Type B pancreatic cell (in vitro differentiated cells): ENCODE data around the gene MTX2. TPM values are rescaled to one million over a fixed set of nuclear protein-coding genes. Genes with fewer than 3 reads are reported as not detected.

Source experiments
- DNase-seq: peaks from one replicate; pipeline ENCODE4 v3.0.0; 2021; ENCODE audit warnings: mixed read lengths; ENCODE audit not compliant: unreplicated experiment; ENCODE audit errors: extremely low spot score
- H3K27ac Mint-ChIP-seq: 2 replicates; pipeline ENCODE4 v1.8.0; 2021; ENCODE audit warnings: mild to moderate bottlenecking, mixed read lengths
- H3K27me3 Mint-ChIP-seq: 2 replicates; pipeline ENCODE4 v1.8.0; 2021; ENCODE audit warnings: mixed read lengths
- H3K36me3 Mint-ChIP-seq: 2 replicates; pipeline ENCODE4 v1.8.0; 2021; ENCODE audit warnings: mixed read lengths
- H3K4me1 Mint-ChIP-seq: one replicate; pipeline ENCODE4 v1.8.0; 2021; ENCODE audit warnings: mixed read lengths; ENCODE audit not compliant: unreplicated experiment
- H3K4me3 Mint-ChIP-seq: 2 replicates; pipeline ENCODE4 v1.8.0; 2021; ENCODE audit warnings: mild to moderate bottlenecking, mixed read lengths
- H3K9me3 Mint-ChIP-seq: 2 replicates; pipeline ENCODE4 v1.8.0; 2021; ENCODE audit warnings: mixed read lengths
- total RNA-seq: library from RNA; stranded (reverse); gene quantifications from 2 replicates; pipeline ENCODE4 v1.2.1, GENCODE V29; 2021; ENCODE audit warnings: low replicate concordance
- TF ChIP-seq, protein P1 (sequence below): fragments of 200-600 bp; sonication (generic); conservative IDR thresholded peaks from 2 replicates; pipeline ENCODE4 v1.5.0; 2021; ENCODE audit warnings: antibody characterized with exemption, mild to moderate bottlenecking

MTX2 gene
- total RNA-seq, 1 donor from 2014 or later: 30.2 TPM

DNA sequence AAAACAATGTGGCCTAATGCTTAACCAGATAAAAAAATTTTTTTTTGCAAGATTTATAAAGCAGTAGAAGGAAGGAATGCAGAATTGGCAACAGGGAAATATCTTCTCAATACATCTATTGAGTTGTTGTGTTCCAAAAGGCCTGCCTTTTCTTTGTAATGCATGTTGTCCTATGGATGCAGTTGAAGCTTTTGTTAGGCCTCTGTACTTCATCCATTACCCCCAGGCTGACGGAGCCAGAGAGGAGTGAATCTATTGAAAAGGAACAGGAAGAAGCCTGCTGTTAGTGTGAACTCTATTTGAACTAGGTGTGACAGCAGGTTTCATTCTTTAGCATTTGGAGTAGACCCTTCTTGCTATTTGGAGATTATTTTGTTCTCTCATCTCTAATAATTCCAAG, 56.5 kb downstream of the MTX2 start:
- Mint-ChIP-seq H3K36me3 (peaks cover 13% of the 10 kb centered on the region), H3K9me3 (no peaks in the 10 kb centered on the region), H3K4me1 (peaks cover 20% of the 10 kb centered on the region), H3K27me3 (no peaks in the 10 kb centered on the region), H3K4me3 (peak overlapping the region; percentile 20), H3K27ac (peak overlapping the region; percentile 86)
- DNase-seq: no peak
- TF ChIP-seq, protein P1, sequence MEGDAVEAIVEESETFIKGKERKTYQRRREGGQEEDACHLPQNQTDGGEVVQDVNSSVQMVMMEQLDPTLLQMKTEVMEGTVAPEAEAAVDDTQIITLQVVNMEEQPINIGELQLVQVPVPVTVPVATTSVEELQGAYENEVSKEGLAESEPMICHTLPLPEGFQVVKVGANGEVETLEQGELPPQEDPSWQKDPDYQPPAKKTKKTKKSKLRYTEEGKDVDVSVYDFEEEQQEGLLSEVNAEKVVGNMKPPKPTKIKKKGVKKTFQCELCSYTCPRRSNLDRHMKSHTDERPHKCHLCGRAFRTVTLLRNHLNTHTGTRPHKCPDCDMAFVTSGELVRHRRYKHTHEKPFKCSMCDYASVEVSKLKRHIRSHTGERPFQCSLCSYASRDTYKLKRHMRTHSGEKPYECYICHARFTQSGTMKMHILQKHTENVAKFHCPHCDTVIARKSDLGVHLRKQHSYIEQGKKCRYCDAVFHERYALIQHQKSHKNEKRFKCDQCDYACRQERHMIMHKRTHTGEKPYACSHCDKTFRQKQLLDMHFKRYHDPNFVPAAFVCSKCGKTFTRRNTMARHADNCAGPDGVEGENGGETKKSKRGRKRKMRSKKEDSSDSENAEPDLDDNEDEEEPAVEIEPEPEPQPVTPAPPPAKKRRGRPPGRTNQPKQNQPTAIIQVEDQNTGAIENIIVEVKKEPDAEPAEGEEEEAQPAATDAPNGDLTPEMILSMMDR: no peak

DNA sequence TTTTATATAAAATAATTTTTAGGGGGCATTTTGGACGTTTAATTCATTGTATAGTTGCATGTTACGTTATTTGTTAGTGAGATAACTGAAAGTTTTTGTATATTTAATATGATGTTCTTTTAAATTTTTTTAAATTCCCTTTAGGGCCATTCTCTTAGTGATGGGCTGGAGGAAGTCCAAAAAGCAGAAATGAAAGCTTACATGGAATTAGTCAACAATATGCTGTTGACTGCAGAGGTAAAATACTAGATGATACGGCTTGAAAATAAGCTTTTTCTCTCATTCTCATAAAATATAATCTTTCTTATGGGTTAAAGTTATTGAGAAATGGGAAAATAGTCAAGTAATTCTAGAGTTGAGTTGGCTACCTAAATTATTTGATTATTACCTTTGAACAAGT, 58.9 kb downstream of the MTX2 start:
- H3K36me3 Mint-ChIP-seq: peaks cover 18% of the 10 kb centered on the region
- no peak overlapping the region for H3K4me3 Mint-ChIP-seq
- peaks cover 16% of the 10 kb centered on the region for H3K4me1 Mint-ChIP-seq
- DNase-seq: no peak
- H3K27me3 Mint-ChIP-seq: no peaks in the 10 kb centered on the region
- H3K9me3 Mint-ChIP-seq: no peaks in the 10 kb centered on the region
- TF ChIP-seq, protein P1: no peak
- H3K27ac Mint-ChIP-seq: no peak overlapping the region

DNA sequence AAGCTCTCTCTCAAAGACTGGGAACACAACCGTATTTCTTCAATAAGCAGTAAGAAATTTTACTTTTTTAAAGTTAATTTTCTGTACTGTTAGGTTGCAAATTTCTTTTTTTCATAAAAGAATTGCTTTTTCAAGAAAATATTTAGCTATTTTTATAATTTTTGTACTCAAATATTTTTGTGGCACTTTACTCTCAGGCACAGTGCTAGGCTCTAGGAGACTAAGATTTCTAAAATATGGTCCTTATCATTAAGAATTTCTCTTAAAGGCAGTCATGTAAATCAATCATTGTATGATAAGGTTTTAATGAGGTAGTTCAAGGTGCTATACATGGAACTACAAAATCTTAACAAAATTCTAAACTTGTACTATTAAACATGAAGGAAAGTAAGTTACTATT, 61.4 kb downstream of the MTX2 start:
- Mint-ChIP-seq H3K4me3 (no peak overlapping the region), H3K36me3 (peaks cover 18% of the 10 kb centered on the region), H3K9me3 (no peaks in the 10 kb centered on the region), H3K27me3 (no peaks in the 10 kb centered on the region), H3K27ac (no peak overlapping the region), H3K4me1 (peaks cover 3% of the 10 kb centered on the region)
- DNase-seq: no peak
- TF ChIP-seq, protein P1: no peak

DNA sequence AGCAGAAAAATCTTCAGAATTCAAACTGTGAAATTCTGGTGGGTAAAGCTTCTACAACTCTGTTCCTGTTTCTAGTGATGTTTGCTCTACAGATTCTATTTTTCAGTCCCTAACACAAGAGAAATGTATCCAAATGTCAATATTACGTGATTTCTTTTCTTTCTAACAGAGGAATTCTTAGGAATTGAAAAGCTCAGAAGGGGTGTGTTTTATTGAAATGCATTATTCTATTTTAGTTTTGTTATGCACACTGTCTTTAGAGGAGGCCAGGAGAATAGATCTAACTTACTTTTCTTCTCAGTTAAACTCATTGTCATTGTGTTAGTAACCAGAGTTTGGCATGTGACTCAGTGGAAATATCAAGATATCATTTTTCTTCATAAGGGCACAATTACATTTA, 62.4 kb downstream of the MTX2 start:
- H3K36me3 Mint-ChIP-seq: peaks cover 18% of the 10 kb centered on the region
- no peaks in the 10 kb centered on the region for H3K27me3 Mint-ChIP-seq
- no peak for DNase-seq
- no peaks in the 10 kb centered on the region for H3K4me1 Mint-ChIP-seq
- H3K9me3 Mint-ChIP-seq: no peaks in the 10 kb centered on the region
- no peak overlapping the region for H3K27ac Mint-ChIP-seq
- TF ChIP-seq, protein P1: no peak
- no peak overlapping the region for H3K4me3 Mint-ChIP-seq

DNA sequence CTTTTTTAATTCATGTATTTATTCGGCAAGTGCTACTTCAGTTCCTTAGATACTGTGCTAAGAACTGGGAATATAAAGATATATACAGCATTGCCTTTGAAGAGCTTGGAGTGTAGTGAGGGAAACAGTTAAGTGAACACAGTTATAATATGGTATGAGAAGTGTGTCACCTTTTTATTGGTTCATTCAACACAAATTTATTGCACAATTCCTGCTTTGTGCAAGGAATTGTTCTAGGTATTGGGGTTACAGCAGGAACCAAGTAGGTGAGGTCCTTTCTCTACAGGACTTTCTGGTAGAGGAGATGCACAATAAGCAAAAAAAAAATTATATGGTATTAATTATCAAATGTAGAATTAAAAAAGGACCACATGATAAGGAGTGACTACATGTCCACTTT, 65.5 kb downstream of the MTX2 start:
- no peak for DNase-seq
- TF ChIP-seq, protein P1: no peak
- Mint-ChIP-seq H3K4me3 (no peak overlapping the region), H3K36me3 (peaks cover 18% of the 10 kb centered on the region), H3K9me3 (no peaks in the 10 kb centered on the region), H3K4me1 (no peaks in the 10 kb centered on the region), H3K27ac (no peak overlapping the region), H3K27me3 (no peaks in the 10 kb centered on the region)

DNA sequence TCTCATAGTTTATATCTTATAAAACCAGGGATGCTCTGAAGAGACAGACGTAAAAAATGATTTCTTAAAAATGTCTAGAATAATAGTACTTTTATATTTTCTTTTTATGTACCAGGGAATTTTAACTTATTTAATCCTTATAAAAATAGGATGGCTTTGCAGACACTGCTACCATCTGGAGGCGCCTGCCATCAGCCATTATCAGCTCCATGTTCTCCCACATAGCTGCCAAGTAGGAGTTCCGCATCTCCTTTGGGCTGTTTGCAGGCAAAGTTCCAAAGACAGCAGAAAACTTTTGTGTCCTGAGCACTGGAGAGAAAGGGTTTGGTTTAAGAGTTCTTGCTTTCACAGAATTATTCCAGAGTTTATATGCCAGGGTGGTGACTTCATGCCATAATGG, 69.2 kb downstream of the MTX2 start:
- H3K4me3 Mint-ChIP-seq: no peak overlapping the region
- no peaks in the 10 kb centered on the region for H3K27me3 Mint-ChIP-seq
- TF ChIP-seq, protein P1: no peak
- DNase-seq: no peak
- H3K4me1 Mint-ChIP-seq: no peaks in the 10 kb centered on the region
- no peak overlapping the region for H3K27ac Mint-ChIP-seq
- peaks cover 6% of the 10 kb centered on the region for H3K36me3 Mint-ChIP-seq
- no peaks in the 10 kb centered on the region for H3K9me3 Mint-ChIP-seq
